ENCODE results near the gene ERP44. TPM values are rescaled to one million over a fixed set of nuclear protein-coding genes. Genes with fewer than 3 reads are reported as not detected.
A peak's percentile ranks its signal among the peaks of the same experiment; 100 is the strongest.
"Not testable (repeated sequence)": the region's sequence is repeated elsewhere in the genome, so short reads cannot be mapped to it uniquely, and the experiment has no call there.

Gene ERP44
- total RNA-seq, 3 donors from 2014 or later, result 14.5 to 16.5 (median 14.8) TPM

DNA sequence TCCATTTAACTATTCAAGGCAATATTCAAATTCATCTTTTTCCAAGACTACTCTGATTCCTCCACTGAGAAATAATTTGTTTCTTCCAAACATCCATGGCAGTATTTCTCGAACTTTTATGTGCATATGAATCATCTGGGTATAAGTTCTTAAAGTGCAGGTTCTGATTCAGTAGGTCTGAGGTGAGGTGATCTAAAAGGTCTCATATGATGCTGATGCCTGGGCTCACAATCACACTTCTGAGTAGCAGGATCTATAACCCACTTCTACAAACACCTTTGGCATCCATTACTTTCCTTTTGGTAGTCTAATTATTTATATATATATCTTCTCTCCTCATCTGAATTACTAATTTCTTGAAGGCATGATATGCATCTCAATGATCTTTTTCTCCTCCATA lies 7.2 kb downstream of the ERP44 start:
- H3K9me3 Mint-ChIP-seq, result no peaks in the 10 kb centered on the region
- H3K36me3 Mint-ChIP-seq (ENCODE audit: insufficient read depth), result peaks cover 2% of the 10 kb centered on the region
- H3K27me3 Mint-ChIP-seq (ENCODE audit: low read depth), result no peaks in the 10 kb centered on the region
- DNase-seq (no peak), ATAC-seq (no peak)
- peaks cover 67% of the 10 kb centered on the region for H3K4me1 Mint-ChIP-seq (ENCODE audit: low read depth)
- no peak overlapping the region for H3K4me3 Mint-ChIP-seq

DNA sequence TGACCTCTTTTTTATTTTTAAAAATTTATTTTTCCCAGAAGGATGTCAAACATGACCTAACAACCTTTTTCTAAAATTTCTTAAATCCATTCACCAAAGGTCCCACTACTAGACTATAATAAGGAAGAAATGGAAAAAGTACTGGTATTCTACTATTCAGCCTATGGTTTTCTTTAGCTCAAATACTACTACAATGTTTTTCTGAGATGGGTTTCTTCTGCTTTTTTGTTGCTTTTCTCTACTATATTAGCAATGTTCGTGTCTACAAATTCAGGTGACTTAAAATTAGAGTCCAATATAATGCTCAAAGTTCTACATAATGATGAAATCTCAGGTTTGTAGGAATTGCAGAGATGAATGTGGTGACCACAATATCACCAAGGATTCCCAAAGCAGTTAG lies 7.9 kb downstream of the ERP44 start:
- H3K9me3 Mint-ChIP-seq, result no peaks in the 10 kb centered on the region
- peaks cover 69% of the 10 kb centered on the region for H3K4me1 Mint-ChIP-seq (ENCODE audit: low read depth)
- DNase-seq (no peak), ATAC-seq (no peak)
- no peaks in the 10 kb centered on the region for H3K36me3 Mint-ChIP-seq (ENCODE audit: insufficient read depth)
- no peak overlapping the region for H3K4me3 Mint-ChIP-seq
- no peaks in the 10 kb centered on the region for H3K27me3 Mint-ChIP-seq (ENCODE audit: low read depth)

DNA sequence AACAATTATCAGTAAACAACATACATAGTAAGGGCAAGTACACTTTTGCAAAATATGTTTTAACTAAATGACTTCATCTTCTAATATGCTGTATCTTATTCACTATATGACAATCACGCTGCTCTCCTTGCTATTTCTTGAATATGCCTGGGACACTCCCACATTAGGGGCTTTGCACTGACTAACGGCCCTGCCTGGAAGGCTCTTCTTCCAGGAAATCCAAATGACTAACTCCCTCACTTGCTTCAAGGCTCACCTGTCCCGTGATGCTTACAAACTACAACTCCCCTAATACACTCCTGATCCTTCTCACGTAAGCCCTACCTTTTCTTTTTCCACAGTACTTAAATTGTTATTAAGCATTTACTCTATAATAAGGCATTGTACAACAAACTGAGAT lies 10.6 kb downstream of the ERP44 start:
- DNase-seq, result no peak

DNA sequence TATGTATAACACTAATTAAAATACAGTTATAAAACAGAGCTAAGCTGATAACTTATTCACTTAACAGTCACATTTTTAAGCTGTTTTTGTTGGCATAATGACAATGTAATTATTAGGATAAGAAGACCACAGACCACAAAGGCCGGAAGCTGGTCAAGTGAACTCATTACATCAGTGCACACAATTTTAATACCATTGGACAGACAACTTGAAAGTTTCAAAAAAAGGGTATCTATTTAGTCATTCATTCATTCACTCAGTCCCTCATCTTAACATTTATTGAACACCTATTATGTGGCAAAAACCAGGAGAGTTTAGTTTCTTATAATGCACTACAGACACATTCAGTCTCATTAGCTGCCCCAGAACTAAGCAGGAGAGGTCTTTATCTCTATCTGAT lies 11.6 kb downstream of the ERP44 start:
- H3K4me1 Mint-ChIP-seq (ENCODE audit: low read depth), result peaks cover 78% of the 10 kb centered on the region
- no peaks in the 10 kb centered on the region for H3K36me3 Mint-ChIP-seq (ENCODE audit: insufficient read depth)
- H3K9me3 Mint-ChIP-seq, result no peaks in the 10 kb centered on the region
- DNase-seq (no peak), ATAC-seq (no peak)
- H3K4me3 Mint-ChIP-seq, result peak overlapping the region; percentile 57
- no peaks in the 10 kb centered on the region for H3K27me3 Mint-ChIP-seq (ENCODE audit: low read depth)

More for the DNA sequence above, 10.6 kb downstream of the ERP44 start:
- no peaks in the 10 kb centered on the region for H3K27me3 Mint-ChIP-seq (ENCODE audit: low read depth)
- peaks cover 78% of the 10 kb centered on the region for H3K4me1 Mint-ChIP-seq (ENCODE audit: low read depth)
- peak; percentile 19 to 28 for ATAC-seq
- H3K9me3 Mint-ChIP-seq, result no peaks in the 10 kb centered on the region
- H3K36me3 Mint-ChIP-seq (ENCODE audit: insufficient read depth), result no peaks in the 10 kb centered on the region
- H3K4me3 Mint-ChIP-seq, result peak overlapping the region; percentile 57

DNA sequence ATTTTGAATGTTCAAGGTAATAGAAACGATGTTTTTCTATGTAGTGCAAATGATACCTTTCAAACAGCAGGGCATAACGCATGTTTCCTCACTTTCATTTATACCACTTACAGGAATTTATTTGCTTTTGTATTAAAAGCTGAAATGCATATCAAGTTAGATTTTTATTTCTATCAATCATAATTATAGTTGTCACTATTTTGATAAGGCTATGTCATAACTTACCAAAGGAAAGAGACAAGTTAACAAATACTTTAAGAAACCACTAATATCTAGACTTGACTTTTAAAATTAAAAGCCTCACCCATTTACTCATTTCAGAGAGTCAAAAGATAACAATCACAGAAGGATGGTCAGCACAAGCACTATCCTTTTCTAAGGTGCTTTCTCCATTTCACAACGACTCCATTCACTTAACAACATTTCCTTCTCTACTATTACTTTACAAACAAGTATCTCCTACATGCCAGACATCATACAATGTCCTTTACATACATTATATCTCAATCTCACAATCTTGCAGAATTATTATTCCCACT lies 12.6 kb downstream of the ERP44 start:
- Mint-ChIP-seq H3K4me1 (ENCODE audit: low read depth) (peaks cover 79% of the 10 kb centered on the region), H3K4me3 (no peak overlapping the region), H3K36me3 (ENCODE audit: insufficient read depth) (no peaks in the 10 kb centered on the region)

DNA sequence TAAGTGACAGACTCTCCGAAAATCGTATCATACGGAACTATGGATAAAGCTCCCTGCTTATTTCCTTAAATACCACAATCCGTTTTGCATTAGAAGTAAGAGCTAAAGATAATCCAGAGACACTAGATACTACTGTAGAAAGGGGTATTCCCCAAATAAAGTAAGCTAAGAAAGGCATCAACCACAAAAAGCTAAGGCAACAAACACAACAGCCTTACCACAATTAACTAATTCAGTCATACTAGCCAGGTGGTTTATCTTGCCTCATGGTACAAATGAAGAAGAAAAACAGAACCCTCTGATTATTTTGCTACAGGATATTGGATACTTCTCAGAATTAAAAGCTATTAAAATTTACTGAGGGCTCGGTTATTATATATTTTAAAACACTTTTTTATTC lies 14.1 kb downstream of the ERP44 start:
- Mint-ChIP-seq H3K27me3 (ENCODE audit: low read depth) (no peaks in the 10 kb centered on the region), H3K36me3 (ENCODE audit: insufficient read depth) (no peaks in the 10 kb centered on the region), H3K4me3 (no peak overlapping the region), H3K9me3 (no peaks in the 10 kb centered on the region), H3K4me1 (ENCODE audit: low read depth) (peaks cover 81% of the 10 kb centered on the region)
- DNase-seq (no peak), ATAC-seq (peak; percentile 69 to 78)

More for the DNA sequence above, 12.6 kb downstream of the ERP44 start:
- DNase-seq, result no peak
- no peaks in the 10 kb centered on the region for H3K27me3 Mint-ChIP-seq (ENCODE audit: low read depth)
- H3K9me3 Mint-ChIP-seq, result no peaks in the 10 kb centered on the region
- no peak for ATAC-seq

DNA sequence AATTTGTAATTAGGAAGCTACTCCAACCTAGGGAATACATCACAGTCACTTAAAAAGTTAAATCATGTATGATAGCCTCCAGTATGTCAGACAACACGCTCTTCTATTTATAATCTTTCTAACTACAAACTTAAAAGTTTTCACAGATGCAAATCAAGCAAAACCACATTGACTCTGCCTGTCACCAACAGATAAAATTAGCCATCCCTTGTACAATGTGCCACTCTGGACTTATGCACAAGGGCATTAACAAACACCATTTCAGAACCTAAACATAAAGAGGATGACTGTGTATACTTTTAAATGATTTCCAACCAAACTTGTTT lies 14.7 kb downstream of the ERP44 start:
- no peaks in the 10 kb centered on the region for H3K27me3 Mint-ChIP-seq (ENCODE audit: low read depth)
- DNase-seq, result no peak
- ATAC-seq, result no peak
- H3K4me3 Mint-ChIP-seq, result peak overlapping the region; percentile 12
- H3K36me3 Mint-ChIP-seq (ENCODE audit: insufficient read depth), result no peaks in the 10 kb centered on the region
- peaks cover 80% of the 10 kb centered on the region for H3K4me1 Mint-ChIP-seq (ENCODE audit: low read depth)
- H3K9me3 Mint-ChIP-seq, result no peaks in the 10 kb centered on the region

DNA sequence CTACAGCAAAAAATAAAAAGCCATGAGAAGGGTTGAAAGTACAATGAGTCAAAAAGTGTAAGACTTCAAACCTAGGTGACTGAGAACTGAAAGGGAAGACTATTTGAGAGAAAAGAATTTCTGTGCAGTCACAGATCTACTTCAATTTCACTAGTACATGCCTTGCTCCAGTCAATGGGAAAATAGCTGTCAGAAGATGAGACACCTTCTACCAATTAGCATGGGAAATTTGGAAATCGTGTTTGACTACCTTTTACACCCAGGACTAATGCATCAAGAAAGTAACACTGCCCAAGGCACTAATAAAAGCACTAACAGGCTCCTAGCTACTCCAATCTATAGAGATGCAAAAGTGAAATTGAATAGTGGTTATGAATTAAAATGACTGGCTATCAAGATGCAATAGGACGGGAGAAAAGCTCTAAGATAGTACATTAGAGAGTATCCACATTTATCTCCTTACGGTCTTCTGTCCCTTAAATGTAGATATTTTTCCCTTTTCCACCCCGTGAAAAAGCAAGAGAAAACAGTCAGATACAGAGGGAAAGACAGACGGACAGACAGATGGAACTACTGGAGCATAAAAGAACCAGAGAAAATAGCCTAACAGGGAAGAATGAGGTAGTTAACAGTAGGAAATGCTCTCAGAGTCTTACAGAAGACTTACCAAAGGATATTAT lies 15.2 kb downstream of the ERP44 start:
- H3K27me3 Mint-ChIP-seq (ENCODE audit: low read depth), result no peaks in the 10 kb centered on the region
- H3K4me3 Mint-ChIP-seq, result peak overlapping the region; percentile 12
- no peak for DNase-seq
- no peaks in the 10 kb centered on the region for H3K9me3 Mint-ChIP-seq
- peaks cover 4% of the 10 kb centered on the region for H3K36me3 Mint-ChIP-seq (ENCODE audit: insufficient read depth)
- H3K4me1 Mint-ChIP-seq (ENCODE audit: low read depth), result peaks cover 80% of the 10 kb centered on the region
- ATAC-seq, result peak; percentile 75

DNA sequence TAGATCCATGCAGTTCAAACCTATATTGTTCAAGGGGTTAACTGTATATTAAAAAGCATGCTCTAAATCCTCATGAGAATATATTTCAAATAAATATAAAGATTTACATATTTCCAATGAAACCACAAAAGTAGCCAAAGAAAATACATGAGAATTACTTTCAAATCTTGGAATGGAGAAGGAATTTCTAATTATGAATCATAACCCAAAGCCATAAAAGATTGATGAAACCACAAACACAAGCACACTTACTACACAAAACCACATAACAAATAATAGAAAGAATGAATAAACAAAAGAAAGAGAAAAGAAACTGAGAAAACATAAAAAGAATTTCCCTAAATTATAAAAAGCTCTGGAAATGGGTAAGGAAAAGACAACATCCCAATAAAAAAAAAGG lies 16.0 kb downstream of the ERP44 start:
- no peaks in the 10 kb centered on the region for H3K9me3 Mint-ChIP-seq
- H3K27me3 Mint-ChIP-seq (ENCODE audit: low read depth), result no peaks in the 10 kb centered on the region
- H3K36me3 Mint-ChIP-seq (ENCODE audit: insufficient read depth), result peaks cover 6% of the 10 kb centered on the region
- peaks cover 74% of the 10 kb centered on the region for H3K4me1 Mint-ChIP-seq (ENCODE audit: low read depth)
- DNase-seq (no peak), ATAC-seq (no peak)
- no peak overlapping the region for H3K4me3 Mint-ChIP-seq

DNA sequence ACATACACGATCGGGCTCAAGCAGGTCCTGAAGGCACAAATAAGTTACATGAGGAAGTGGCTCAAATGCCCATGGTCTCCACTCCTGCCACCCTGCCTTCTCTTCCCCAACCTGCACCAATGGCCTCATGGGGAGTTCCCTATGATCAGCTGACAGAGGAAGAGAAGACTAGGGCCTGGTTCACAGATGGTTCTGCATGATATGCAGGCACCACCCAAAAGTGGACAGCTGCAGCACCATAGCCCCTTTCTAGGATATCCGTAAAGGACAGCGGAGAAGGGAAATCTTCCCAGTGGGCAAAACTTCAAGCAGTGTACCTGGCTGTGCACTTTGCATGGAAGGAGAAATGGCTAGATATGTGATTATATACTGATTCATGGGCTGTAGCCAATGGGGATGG lies 22.5 kb downstream of the ERP44 start:
- peaks cover 22% of the 10 kb centered on the region for H3K36me3 Mint-ChIP-seq (ENCODE audit: insufficient read depth)
- not testable (repeated sequence) for H3K9me3 Mint-ChIP-seq; ATAC-seq; H3K27me3 Mint-ChIP-seq (ENCODE audit: low read depth); DNase-seq; H3K4me3 Mint-ChIP-seq
- peaks cover 39% of the 10 kb centered on the region for H3K4me1 Mint-ChIP-seq (ENCODE audit: low read depth)

DNA sequence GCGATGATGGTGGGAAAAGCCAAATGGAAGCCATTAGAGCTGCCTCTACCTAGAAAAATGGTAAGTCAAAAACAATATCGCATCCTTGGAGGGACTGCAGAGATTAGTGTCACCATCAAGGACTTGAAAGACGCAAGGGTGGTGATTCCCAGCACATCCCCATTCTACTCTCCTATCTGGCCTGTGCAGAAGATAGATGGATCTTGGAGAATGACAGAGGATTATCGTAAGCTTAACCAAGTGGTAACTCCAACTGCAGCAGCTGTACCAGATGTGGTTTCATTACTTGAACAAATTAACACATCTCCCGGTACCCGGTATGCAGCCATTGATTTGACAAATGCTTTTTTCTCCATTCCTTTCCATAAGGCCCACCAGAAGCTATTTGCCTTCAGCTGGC lies 23.8 kb downstream of the ERP44 start:
- DNase-seq, result no peak
- Mint-ChIP-seq H3K9me3 (no peaks in the 10 kb centered on the region), H3K27me3 (ENCODE audit: low read depth) (no peaks in the 10 kb centered on the region), H3K36me3 (ENCODE audit: insufficient read depth) (peaks cover 24% of the 10 kb centered on the region), H3K4me3 (no peak overlapping the region), H3K4me1 (ENCODE audit: low read depth) (peaks cover 37% of the 10 kb centered on the region)
- no peak for ATAC-seq

DNA sequence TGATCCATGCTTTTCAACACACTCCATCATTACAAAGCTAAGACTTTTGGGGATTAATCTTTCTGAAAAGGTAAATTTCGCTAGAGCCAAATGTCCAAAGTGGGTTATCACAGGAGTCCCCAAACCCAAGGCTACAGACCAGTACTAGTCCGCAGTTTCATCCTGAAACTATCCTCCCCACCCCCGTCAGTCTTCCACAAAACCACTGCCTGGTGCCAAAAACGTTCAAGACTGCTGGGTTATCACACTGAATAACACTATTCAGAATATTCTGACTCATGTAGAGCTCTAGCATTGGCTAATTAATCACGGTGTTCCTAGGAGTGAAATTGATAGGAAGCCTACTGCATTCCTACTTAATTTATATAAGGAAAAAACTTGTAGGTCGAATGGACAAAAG lies 24.7 kb downstream of the ERP44 start:
- Mint-ChIP-seq H3K27me3 (ENCODE audit: low read depth) (no peaks in the 10 kb centered on the region), H3K4me3 (no peak overlapping the region), H3K9me3 (no peaks in the 10 kb centered on the region), H3K36me3 (ENCODE audit: insufficient read depth) (peaks cover 24% of the 10 kb centered on the region), H3K4me1 (ENCODE audit: low read depth) (peaks cover 36% of the 10 kb centered on the region)
- no peak for ATAC-seq
- no peak for DNase-seq

DNA sequence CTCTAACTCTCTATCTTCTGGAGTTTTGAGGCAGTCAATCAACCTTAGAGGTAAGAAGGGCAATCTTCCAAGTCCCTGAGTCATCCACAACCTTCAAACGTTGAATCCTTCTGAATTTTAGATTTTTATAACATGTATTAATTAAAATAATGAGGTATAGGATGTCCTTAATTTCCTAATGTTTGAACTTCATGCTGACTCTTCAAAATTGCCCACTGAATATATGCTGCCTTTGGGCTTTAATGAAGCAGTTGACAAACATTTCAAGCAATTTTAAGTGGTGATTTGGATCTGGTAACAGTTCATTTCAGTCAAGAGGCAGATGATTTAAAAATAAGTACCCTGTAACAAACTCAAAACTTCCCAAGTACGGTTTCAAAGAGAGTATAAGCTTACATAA lies 26.0 kb downstream of the ERP44 start:
- ATAC-seq, result no peak

DNA sequence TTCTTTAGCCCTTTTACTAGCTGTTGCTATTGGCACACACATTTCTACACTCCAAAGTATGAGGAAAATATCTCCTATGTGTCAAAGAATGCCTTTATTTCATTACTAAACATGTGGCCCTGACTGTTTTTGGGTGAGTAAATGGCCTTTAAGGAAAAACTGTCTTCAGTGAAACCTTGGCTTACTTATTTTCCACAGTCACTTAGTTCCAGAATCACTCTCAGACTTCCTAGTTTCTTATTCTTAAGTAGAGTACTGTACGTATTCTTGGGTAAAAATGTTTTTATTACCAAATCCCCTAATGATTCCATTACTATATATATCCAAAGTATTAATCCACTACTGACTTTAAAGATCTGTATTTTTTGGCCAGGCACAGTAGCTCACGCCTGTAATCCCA lies 27.5 kb downstream of the ERP44 start:
- no peak for ATAC-seq
- peaks cover 15% of the 10 kb centered on the region for H3K36me3 Mint-ChIP-seq (ENCODE audit: insufficient read depth)
- no peaks in the 10 kb centered on the region for H3K27me3 Mint-ChIP-seq (ENCODE audit: low read depth)
- no peak for DNase-seq
- no peaks in the 10 kb centered on the region for H3K9me3 Mint-ChIP-seq
- H3K4me3 Mint-ChIP-seq, result no peak overlapping the region
- H3K4me1 Mint-ChIP-seq (ENCODE audit: low read depth), result peaks cover 30% of the 10 kb centered on the region

More for the DNA sequence above, 26.0 kb downstream of the ERP44 start:
- peaks cover 30% of the 10 kb centered on the region for H3K4me1 Mint-ChIP-seq (ENCODE audit: low read depth)
- H3K27me3 Mint-ChIP-seq (ENCODE audit: low read depth), result no peaks in the 10 kb centered on the region
- DNase-seq, result no peak
- no peaks in the 10 kb centered on the region for H3K9me3 Mint-ChIP-seq
- H3K4me3 Mint-ChIP-seq, result no peak overlapping the region
- H3K36me3 Mint-ChIP-seq (ENCODE audit: insufficient read depth), result peaks cover 19% of the 10 kb centered on the region

Measured in activated T-cell treated with anti-CD3 and anti-CD28 coated beads, Interleukin-2, amount 50 U/mL, for 4 hours (primary cell).